GM06990 (cell line): Measurements from ENCODE around the gene MEGF11.

Experiments
- DNase-seq: peaks from one replicate; pipeline ENCODE4 v3.0.0-alpha.2; 2011; ENCODE audit not compliant: insufficient read length; ENCODE audit errors: extremely low read depth
- H3K27me3 ChIP-seq: replicated peaks from 2 replicates; pipeline ENCODE4 v1.6.0; 2011; ENCODE audit warnings: low read length; ENCODE audit not compliant: control insufficient read depth, insufficient read depth
- H3K36me3 ChIP-seq: 2 replicates; pipeline ENCODE4 v1.5.1; 2011; ENCODE audit warnings: low read length; ENCODE audit not compliant: control insufficient read depth, insufficient read depth
- H3K4me3 ChIP-seq: replicated peaks from 2 replicates; pipeline ENCODE4 v1.5.1; 2011; ENCODE audit warnings: low read depth, mild to moderate bottlenecking, control low read depth, low read length
- TF ChIP-seq, protein P1 (sequence below): IDR thresholded peaks from 2 replicates; pipeline ENCODE4 v1.5.1; 2011; ENCODE audit warnings: low read length, control low read depth, mild to moderate bottlenecking, inconsistent platforms; ENCODE audit not compliant: insufficient read depth, poor library complexity, severe bottlenecking

MEGF11 gene

DNA sequence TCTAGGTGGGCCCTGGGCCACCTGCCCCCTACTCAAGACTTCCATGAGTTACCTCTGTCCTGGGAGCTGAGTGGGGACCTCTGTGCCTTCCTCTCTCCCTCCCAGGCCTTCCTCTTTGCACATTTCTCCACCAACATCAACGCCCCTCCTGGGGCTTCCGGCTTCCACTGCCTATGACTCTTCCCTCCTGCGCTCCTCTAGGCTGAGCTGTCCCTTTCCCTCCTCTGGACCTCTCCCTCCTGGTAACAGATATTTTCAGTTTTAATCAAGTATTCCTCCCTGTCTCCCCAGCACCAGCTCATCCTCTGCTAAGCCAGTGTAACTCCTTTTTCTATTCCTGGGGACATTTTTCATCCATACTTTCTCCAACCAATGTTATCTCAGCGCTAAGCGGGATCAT is 223.9 kb downstream of the MEGF11 start:
- no peak for DNase-seq
- TF ChIP-seq, protein P1, sequence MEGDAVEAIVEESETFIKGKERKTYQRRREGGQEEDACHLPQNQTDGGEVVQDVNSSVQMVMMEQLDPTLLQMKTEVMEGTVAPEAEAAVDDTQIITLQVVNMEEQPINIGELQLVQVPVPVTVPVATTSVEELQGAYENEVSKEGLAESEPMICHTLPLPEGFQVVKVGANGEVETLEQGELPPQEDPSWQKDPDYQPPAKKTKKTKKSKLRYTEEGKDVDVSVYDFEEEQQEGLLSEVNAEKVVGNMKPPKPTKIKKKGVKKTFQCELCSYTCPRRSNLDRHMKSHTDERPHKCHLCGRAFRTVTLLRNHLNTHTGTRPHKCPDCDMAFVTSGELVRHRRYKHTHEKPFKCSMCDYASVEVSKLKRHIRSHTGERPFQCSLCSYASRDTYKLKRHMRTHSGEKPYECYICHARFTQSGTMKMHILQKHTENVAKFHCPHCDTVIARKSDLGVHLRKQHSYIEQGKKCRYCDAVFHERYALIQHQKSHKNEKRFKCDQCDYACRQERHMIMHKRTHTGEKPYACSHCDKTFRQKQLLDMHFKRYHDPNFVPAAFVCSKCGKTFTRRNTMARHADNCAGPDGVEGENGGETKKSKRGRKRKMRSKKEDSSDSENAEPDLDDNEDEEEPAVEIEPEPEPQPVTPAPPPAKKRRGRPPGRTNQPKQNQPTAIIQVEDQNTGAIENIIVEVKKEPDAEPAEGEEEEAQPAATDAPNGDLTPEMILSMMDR: no peak
- Histone ChIP-seq H3K36me3 (no peaks in the 10 kb centered on the region), H3K4me3 (no peak overlapping the region), H3K27me3 (peaks cover 2% of the 10 kb centered on the region)

DNA sequence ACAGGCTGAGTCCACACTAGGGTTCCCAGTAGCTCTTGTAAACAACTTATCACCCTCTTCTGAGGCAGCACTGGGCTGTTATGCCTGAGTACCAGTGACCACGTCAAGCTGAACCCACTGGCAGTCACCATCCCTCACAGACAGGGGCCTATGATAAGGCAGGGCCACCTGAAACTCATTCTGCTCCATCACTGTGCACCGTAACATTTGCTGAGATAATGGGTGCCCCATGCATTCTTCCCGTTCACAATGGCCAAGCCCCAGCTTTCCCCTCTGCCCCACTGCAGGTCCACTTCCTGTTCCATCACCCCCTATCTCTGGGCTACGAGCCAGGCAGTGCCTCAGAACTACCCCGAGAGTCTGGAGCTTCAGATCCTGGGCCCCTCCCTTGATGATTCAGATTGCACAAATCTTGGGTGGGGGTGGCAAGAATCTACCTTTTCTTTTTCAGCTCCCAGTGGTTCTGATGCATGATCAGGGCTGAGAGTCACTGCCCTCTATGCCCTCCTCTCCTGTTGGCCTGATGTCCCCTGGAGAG is 226.2 kb downstream of the MEGF11 start:
- TF ChIP-seq, protein P1: no peak
- peaks cover 2% of the 10 kb centered on the region for H3K27me3 ChIP-seq
- DNase-seq: no peak
- H3K36me3 ChIP-seq: no peaks in the 10 kb centered on the region
- no peak overlapping the region for H3K4me3 ChIP-seq

DNA sequence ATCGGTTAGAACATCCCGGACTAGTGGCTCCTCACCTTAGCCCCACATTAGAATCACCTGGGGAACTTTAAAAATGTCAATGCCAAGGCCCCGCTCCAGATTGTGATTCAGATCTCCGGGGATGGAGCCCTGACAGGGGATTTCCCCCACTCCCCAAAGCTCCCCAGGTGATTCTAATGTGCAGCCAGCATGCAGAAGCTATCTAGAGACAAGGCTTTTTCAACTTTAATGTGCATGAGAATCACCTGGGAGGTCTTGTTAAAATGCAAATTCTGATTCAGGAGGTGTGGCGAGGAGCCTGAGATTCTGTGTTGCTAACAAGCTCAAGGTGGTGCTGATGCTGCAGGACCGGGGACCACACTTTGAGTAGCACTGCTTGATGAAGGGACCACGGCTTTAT is 227.6 kb downstream of the MEGF11 start:
- TF ChIP-seq, protein P1: no peak
- H3K4me3 ChIP-seq: no peak overlapping the region
- no peak for DNase-seq
- H3K36me3 ChIP-seq: no peaks in the 10 kb centered on the region
- H3K27me3 ChIP-seq: no peaks in the 10 kb centered on the region; the same call in none of the 2 replicates

DNA sequence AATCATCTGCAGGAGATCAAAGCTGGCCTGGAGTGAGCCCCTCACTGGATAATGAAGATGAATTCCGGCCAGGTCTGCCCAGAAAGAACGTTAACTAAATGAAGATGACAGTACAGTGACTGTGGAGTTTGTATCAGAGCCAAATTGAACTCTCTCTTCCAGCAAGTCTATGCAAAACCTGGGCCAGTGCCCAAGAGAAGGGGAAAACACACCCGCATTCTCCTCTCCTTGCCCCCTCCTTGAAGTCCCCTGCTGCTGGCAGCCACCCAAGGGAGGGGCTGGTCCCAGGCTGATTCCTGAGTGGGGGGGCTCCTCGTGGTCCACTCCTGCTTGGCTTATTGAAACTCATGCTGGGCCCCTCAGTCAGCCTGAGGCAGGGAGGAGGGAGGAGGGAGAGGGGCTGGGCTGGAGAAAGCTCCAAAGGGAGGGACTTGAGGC is 228.5 kb downstream of the MEGF11 start:
- Histone ChIP-seq H3K4me3 (no peak overlapping the region), H3K27me3 (no peaks in the 10 kb centered on the region; the same call in none of the 2 replicates), H3K36me3 (no peaks in the 10 kb centered on the region)
- DNase-seq: no peak
- TF ChIP-seq, protein P1: no peak

DNA sequence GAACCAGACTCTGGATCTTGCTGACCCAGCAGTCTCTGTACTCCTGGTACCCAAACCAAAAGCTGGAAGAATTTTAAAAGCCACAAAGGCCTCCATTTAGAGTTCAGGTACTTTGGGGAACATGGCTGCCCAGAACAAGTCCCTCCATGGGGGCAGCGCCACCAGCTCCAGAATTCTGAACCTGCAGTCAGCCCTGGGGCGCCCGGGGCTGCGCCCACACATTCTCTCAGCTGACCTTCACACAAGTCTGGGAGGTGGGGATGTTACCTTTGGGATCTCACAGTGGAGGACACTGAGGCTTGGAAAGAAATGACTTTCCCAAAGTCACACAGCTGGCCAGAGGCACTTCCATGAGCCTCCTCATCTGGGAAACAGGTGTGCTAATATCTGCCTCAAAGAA is 229.4 kb downstream of the MEGF11 start:
- TF ChIP-seq, protein P1: no peak
- H3K36me3 ChIP-seq: no peaks in the 10 kb centered on the region
- H3K27me3 ChIP-seq: no peaks in the 10 kb centered on the region; the same call in none of the 2 replicates
- H3K4me3 ChIP-seq: no peak overlapping the region
- DNase-seq: no peak
